ENCODE measurements around the gene IGLL5. TPM values are rescaled to one million over a fixed set of nuclear protein-coding genes. Genes with fewer than 3 reads are reported as not detected.

IGLL5 gene
- total and polyA plus RNA-seq, 9 of the 15 experiments (the other 6 are each of a cell fraction or from before 2014, with no cell fraction given) = not detected

- H3K27me3 ChIP-seq (ENCODE audit: control insufficient read depth in 2 of 2, insufficient read depth in 2 of 2, low read length in 2 of 2) = peaks cover 48 to 67% of the 10 kb centered on the region in 2 experiments
- no peaks in the 10 kb centered on the region for H3K4me1 ChIP-seq (replicated peaks in 1 of 2; ENCODE audit: control insufficient read depth in 2 of 2, insufficient read depth in 2 of 2, low read length in 2 of 2)
- H2AFZ ChIP-seq (ENCODE audit: low read depth, low read length) = no peak overlapping the region
- in situ Hi-C loops (cut with MboI) = no loop called here
- DNase-seq (ENCODE audit: extremely low read depth in 1 of 4, low spot score in 3 of 4) (peak in 3 of 4 experiments; percentile 57 to 64 (median 60)), FAIRE-seq (no peak), ATAC-seq (no peak; the same call in 1 of the 3 replicates)
- WGBS (ENCODE audit: insufficient coverage, low coverage, missing lambda C conversion rate) = 1% methylated on average over 9 of the region's 9 CpGs
- no peak overlapping the region for H3K9ac ChIP-seq (ENCODE audit: insufficient read depth in 1 of 2, low read depth in 2 of 2, low read length in 2 of 2)
- CTCF ChIA-PET (ENCODE audit: low intra/inter-chr PET ratio) = no interaction called here
- peaks cover 3% of the 10 kb centered on the region for H3K9me1 ChIP-seq (ENCODE audit: control insufficient read depth, insufficient read depth, low read length)
- no peak overlapping the region for H3K4me2 ChIP-seq (ENCODE audit: insufficient read depth, low read length)
- peaks cover 65% of the 10 kb centered on the region for H4K20me1 ChIP-seq (replicated peaks; ENCODE audit: control insufficient read depth, insufficient read depth, low read length)
- intact Hi-C loops (cut with micrococcal nuclease) = loop anchor here (2.0 kb wide), 2 partner anchors 13 to 21 kb away; partner anchors contain the start of gene IGLL5
- no peaks in the 10 kb centered on the region for H3K79me2 ChIP-seq (ENCODE audit: control insufficient read depth, insufficient read depth, low read length)
- H3K9me3 ChIP-seq (replicated peaks; ENCODE audit: control insufficient read depth, insufficient read depth, low read depth, low read length) = no peaks in the 10 kb centered on the region
- BruUV-seq (replicated peaks) = no TSS peak
- no peaks in the 10 kb centered on the region for H3K36me3 ChIP-seq (ENCODE audit: control insufficient read depth, insufficient read depth, low read length)
- POLR2A ChIA-PET = interaction anchor here (0.9 to 1.6 kb wide), 5 partner anchors 8 to 28 kb away, joined by 3 to 4 read pairs (median 3); no protein-coding TSS in a partner anchor
- no peak overlapping the region for H3K27ac ChIP-seq (ENCODE audit: extremely low read depth, low read depth, low read length)
- H3K4me3 ChIP-seq = no peak overlapping the region
- TF ChIP-seq ETS1 (conservative IDR thresholded peaks at IDR 0.05; ENCODE audit: control insufficient read depth, low read depth, low read length) (peak; percentile 47), ZNF639 (CRISPR knock-in tag; conservative IDR thresholded peaks at IDR 0.05 in 1 of 2, IDR thresholded peaks at IDR 0.05 in 1 of 2) (peak in 1 of 2 experiments; percentile 71; a peak in 1 of 4 replicates), BHLHE40 (IDR thresholded peaks at IDR 0.05; ENCODE audit: low read length) (peak; percentile 32; the same call in 1 of the 2 replicates), ZNF79 (CRISPR knock-in tag; IDR thresholded peaks at IDR 0.05; ENCODE audit: low read depth) (no peak), ZNF609 (CRISPR knock-in tag; IDR thresholded peaks at IDR 0.05; ENCODE audit: borderline replicate concordance) (no peak), SMARCA5 (IDR thresholded peaks at IDR 0.05) (no peak), ZFX (CRISPR knock-in tag; IDR thresholded peaks at IDR 0.05) (no peak), UBTF (IDR thresholded peaks at IDR 0.05; ENCODE audit: borderline replicate concordance in 1 of 2, low read depth in 2 of 2, low read length in 2 of 2) (no peak), NFE2 (IDR thresholded peaks at IDR 0.05; ENCODE audit: low read depth) (no peak)
These were observed 20.2 kb downstream of the IGLL5 start for GRCh38 chr22:22907551-22908494.

Measured in K562 (cell line).